Body of pancreas (tissue), 4 donors: ENCODE results near the gene TMEM79.

ENCODE experiments used
- POLR2A ChIP-seq, 3 donors: fragments of 450-650 bp; IDR thresholded peaks; one replicate each; pipeline ENCODE4 v1.6.1; 2016; ENCODE audit warnings: antibody characterized with exemption in 3 of 3, mild to moderate bottlenecking in 2 of 3
- TF ChIP-seq, protein P1 (sequence below), 7 experiments: fragments of 450-650 bp in 4 of 7; fragments of 200-600 bp in 3 of 7; sonication (generic) in 3 of 7; IDR thresholded peaks; one replicate each; pipeline ENCODE4 v1.5.1; 2016 to 2019; ENCODE audit warnings: antibody characterized with exemption in 7 of 7

DNA sequence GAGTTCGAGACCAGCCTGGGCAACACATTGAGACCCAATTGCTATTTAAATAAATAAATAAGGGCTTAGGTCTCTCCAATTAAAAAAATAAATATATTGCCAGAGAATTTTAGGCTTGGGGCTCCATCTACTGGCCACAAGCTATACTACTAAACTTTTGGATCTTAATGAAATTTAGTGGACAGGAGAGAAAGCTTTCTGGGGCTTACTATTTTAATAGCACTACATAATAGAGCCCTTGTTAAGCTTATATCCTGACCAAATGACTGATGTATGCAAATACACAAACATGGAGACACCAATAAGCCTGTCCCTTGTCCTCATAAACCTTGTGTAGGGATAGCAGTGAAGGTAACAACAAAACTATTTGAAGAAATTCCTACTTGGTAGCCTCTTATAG, 35.5 kb downstream of the TMEM79 start:
- TF ChIP-seq, protein P1, sequence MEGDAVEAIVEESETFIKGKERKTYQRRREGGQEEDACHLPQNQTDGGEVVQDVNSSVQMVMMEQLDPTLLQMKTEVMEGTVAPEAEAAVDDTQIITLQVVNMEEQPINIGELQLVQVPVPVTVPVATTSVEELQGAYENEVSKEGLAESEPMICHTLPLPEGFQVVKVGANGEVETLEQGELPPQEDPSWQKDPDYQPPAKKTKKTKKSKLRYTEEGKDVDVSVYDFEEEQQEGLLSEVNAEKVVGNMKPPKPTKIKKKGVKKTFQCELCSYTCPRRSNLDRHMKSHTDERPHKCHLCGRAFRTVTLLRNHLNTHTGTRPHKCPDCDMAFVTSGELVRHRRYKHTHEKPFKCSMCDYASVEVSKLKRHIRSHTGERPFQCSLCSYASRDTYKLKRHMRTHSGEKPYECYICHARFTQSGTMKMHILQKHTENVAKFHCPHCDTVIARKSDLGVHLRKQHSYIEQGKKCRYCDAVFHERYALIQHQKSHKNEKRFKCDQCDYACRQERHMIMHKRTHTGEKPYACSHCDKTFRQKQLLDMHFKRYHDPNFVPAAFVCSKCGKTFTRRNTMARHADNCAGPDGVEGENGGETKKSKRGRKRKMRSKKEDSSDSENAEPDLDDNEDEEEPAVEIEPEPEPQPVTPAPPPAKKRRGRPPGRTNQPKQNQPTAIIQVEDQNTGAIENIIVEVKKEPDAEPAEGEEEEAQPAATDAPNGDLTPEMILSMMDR (IDR thresholded peaks at IDR 0.05): peak in 6 of 7 experiments; percentile 29 to 41 (median 36)
- no peak for TF ChIP-seq POLR2A (IDR thresholded peaks at IDR 0.05)
